Lower leg skin (tissue), 3 donors: Measurements from ENCODE around the gene C11orf58.

Experiments used
- CTCF ChIP-seq, 3 donors: fragments of 450-650 bp; IDR thresholded peaks; one replicate each; pipeline ENCODE4 v1.5.1; 2016; ENCODE audit warnings: antibody characterized with exemption in 3 of 3, mild to moderate bottlenecking in 3 of 3, moderate library complexity in 2 of 3
- POLR2A ChIP-seq, 2 donors: fragments of 450-650 bp; IDR thresholded peaks; one replicate each; pipeline ENCODE4 v1.6.1; 2016 to 2017; ENCODE audit warnings: antibody characterized with exemption in 2 of 2, mild to moderate bottlenecking in 1 of 2, moderate library complexity in 1 of 2

- TF ChIP-seq CTCF (IDR thresholded peaks at IDR 0.05) (no peak), POLR2A (IDR thresholded peaks at IDR 0.05) (no peak)
Observed at GRCh38 chr11:16767137-16767536, 28.7 kb downstream of the C11orf58 start.
